MM.1S (cell line): ENCODE results near the gene MACROD1.

Experiments used
- CTCF ChIP-seq: fragments of 300-600 bp; sonication (generic); IDR thresholded peaks from 2 replicates; pipeline ENCODE4 v1.5.1; 2016; ENCODE audit warnings: antibody characterized with exemption, low read length, mixed read lengths
- EZH2 ChIP-seq: fragments of 300-600 bp; sonication (generic); optimal IDR thresholded peaks from 2 replicates; pipeline ENCODE3; 2017; ENCODE audit warnings: low read depth, mild to moderate bottlenecking, antibody characterized with exemption, low read length, mixed read lengths

GRCh38 chr11:64058494-64058893 lies 107.4 kb downstream of the MACROD1 start:
- TF ChIP-seq CTCF (no peak), EZH2 (no peak)
